ENCODE results near the gene ARMC9. TPM values are rescaled to one million over a fixed set of nuclear protein-coding genes. Genes with fewer than 3 reads are reported as not detected.

Gene ARMC9
- 18.2 TPM for total RNA-seq
- 7.3 TPM for polyA plus RNA-seq (ENCODE audit: insufficient read depth, low read depth, low replicate concordance)
- long read RNA-seq, donor 1, partial matches to known transcripts = 0 of 1 reads
- long read RNA-seq, donor 1, other reads (novel, unspliced or antisense) = 0 of 1 reads
- long read RNA-seq, donor 2, partial matches to known transcripts = 0 of 1 reads
- long read RNA-seq, donor 2, other reads (novel, unspliced or antisense) = 0 of 1 reads
- long read RNA-seq, donor 3, partial matches to known transcripts = 0 of 1 reads
- long read RNA-seq, donor 3, other reads (novel, unspliced or antisense) = 0 of 1 reads
- long read RNA-seq, donor 4, partial matches to known transcripts = 0 of 1 reads
- long read RNA-seq, donor 4, other reads (novel, unspliced or antisense) = 0 of 1 reads
- long read RNA-seq, donor 5 = 0 reads
- long read RNA-seq, donor 6, partial matches to known transcripts = 0 of 3 reads
- long read RNA-seq, donor 6, other reads (novel, unspliced or antisense) = 0 of 3 reads
- long read RNA-seq, donor 7, full-length matches to known transcripts = 6 of 29 reads
- long read RNA-seq, donor 7, partial matches to known transcripts = 13 of 29 reads
- long read RNA-seq, donor 7, other reads (novel, unspliced or antisense) = 10 of 29 reads
- long read RNA-seq, donor 8, partial matches to known transcripts = 0 of 2 reads
- long read RNA-seq, donor 8, other reads (novel, unspliced or antisense) = 0 of 2 reads
- long read RNA-seq, donor 9, partial matches to known transcripts = 0 of 3 reads
- long read RNA-seq, donor 9, other reads (novel, unspliced or antisense) = 0 of 3 reads
- long read RNA-seq, donor 10, partial matches to known transcripts = 0 of 2 reads
- long read RNA-seq, donor 10, other reads (novel, unspliced or antisense) = 0 of 2 reads

- Histone ChIP-seq H3K4me3 (ENCODE audit: low read length in 3 of 3) (peak within 1 kb of the TSS; percentile 93 to 100 (median 100)), H3K27ac (ENCODE audit: low read depth in 2 of 2, low read length in 2 of 2) (peak within 1 kb of the TSS in 1 of 2 donors; percentile 67), H3K27me3 (ENCODE audit: control insufficient read depth, insufficient read depth, low read length) (no peaks in the 10 kb centered on the region), H3K4me1 (ENCODE audit: control insufficient read depth in 2 of 3, insufficient read depth in 2 of 3, low read depth in 1 of 3, low read length in 3 of 3) (peaks cover 0 to 6% (median 5%) of the 10 kb centered on the region in 3 donors), H3K9me3 (ENCODE audit: control insufficient read depth in 2 of 3, insufficient read depth in 1 of 3, low read length in 3 of 3) (no peaks in the 10 kb centered on the region), H3K9ac (ENCODE audit: low read length in 3 of 3) (peak within 1 kb of the TSS; percentile 78 to 94 (median 89)), H3K36me3 (ENCODE audit: control insufficient read depth in 2 of 3, insufficient read depth in 3 of 3, low read length in 3 of 3) (no peaks in the 10 kb centered on the region)
- TF ChIP-seq CTCF (IDR thresholded peaks at IDR 0.05; ENCODE audit: borderline replicate concordance, extremely low read depth, insufficient read depth) = no peak
- FAIRE-seq = no peak
- intact Hi-C loops (cut with DNase I) = loop anchor here (10.0 kb wide), 1 partner anchor 94 kb away; no protein-coding TSS in a partner anchor
- peak; percentile 90 to 95 (median 91) for DNase-seq
Observed at GRCh38 chr2:231198291-231199173, at the start of gene ARMC9. ARMC9 (plus strand) TSS chr2:231198631; CDS start chr2:231206239, 7,608 bp downstream.

GRCh38 chr2:231152800-231153557 lies 45.5 kb upstream of the ARMC9 start:
- Histone ChIP-seq H3K36me3 (ENCODE audit: control insufficient read depth in 2 of 3, insufficient read depth in 3 of 3, low read length in 3 of 3) (peaks cover 2 to 10% (median 10%) of the 10 kb centered on the region in 3 donors), H3K27ac (ENCODE audit: low read depth in 2 of 2, low read length in 2 of 2) (no peak overlapping the region), H3K4me3 (ENCODE audit: low read length in 3 of 3) (no peak overlapping the region), H3K27me3 (ENCODE audit: control insufficient read depth, insufficient read depth, low read length) (no peaks in the 10 kb centered on the region), H3K9ac (ENCODE audit: low read length in 3 of 3) (no peak overlapping the region), H3K4me1 (ENCODE audit: control insufficient read depth in 2 of 3, insufficient read depth in 2 of 3, low read depth in 1 of 3, low read length in 3 of 3) (no peaks in the 10 kb centered on the region), H3K9me3 (ENCODE audit: control insufficient read depth in 2 of 3, insufficient read depth in 1 of 3, low read length in 3 of 3) (no peaks in the 10 kb centered on the region)
- intact Hi-C loops (cut with DNase I) = no loop called here
- DNase-seq = no peak
- TF ChIP-seq CTCF (IDR thresholded peaks at IDR 0.05; ENCODE audit: borderline replicate concordance, extremely low read depth, insufficient read depth) = no peak
- FAIRE-seq = no peak

- Histone ChIP-seq H3K4me3 (ENCODE audit: low read length in 3 of 3) (no peak overlapping the region), H3K9ac (ENCODE audit: low read length in 3 of 3) (no peak overlapping the region), H3K36me3 (ENCODE audit: control insufficient read depth in 2 of 3, insufficient read depth in 3 of 3, low read length in 3 of 3) (peaks cover 0 to 4% (median 0%) of the 10 kb centered on the region in 3 donors), H3K9me3 (ENCODE audit: control insufficient read depth in 2 of 3, insufficient read depth in 1 of 3, low read length in 3 of 3) (no peaks in the 10 kb centered on the region), H3K4me1 (ENCODE audit: control insufficient read depth in 2 of 3, insufficient read depth in 2 of 3, low read depth in 1 of 3, low read length in 3 of 3) (peaks cover 0 to 2% (median 0%) of the 10 kb centered on the region in 3 donors), H3K27ac (ENCODE audit: low read depth in 2 of 2, low read length in 2 of 2) (peak overlapping the region in 1 of 2 donors; percentile 23), H3K27me3 (ENCODE audit: control insufficient read depth, insufficient read depth, low read length) (no peaks in the 10 kb centered on the region)
- FAIRE-seq (no peak), DNase-seq (no peak)
- intact Hi-C loops (cut with DNase I) = no loop called here
- no peak for TF ChIP-seq CTCF (IDR thresholded peaks at IDR 0.05; ENCODE audit: borderline replicate concordance, extremely low read depth, insufficient read depth)
Observed at GRCh38 chr2:231159306-231159705, 39.1 kb upstream of the ARMC9 start.
